ENCODE data around the gene RESF1. TPM values are rescaled to one million over a fixed set of nuclear protein-coding genes. Genes with fewer than 3 reads are reported as not detected.
A peak's percentile ranks its signal among the peaks of the same experiment; 100 is the strongest.

Gene RESF1
- total RNA-seq: 10 to 100 TPM; 90.5 to 90.9 TPM
- polyA plus RNA-seq: 313 TPM

DNA sequence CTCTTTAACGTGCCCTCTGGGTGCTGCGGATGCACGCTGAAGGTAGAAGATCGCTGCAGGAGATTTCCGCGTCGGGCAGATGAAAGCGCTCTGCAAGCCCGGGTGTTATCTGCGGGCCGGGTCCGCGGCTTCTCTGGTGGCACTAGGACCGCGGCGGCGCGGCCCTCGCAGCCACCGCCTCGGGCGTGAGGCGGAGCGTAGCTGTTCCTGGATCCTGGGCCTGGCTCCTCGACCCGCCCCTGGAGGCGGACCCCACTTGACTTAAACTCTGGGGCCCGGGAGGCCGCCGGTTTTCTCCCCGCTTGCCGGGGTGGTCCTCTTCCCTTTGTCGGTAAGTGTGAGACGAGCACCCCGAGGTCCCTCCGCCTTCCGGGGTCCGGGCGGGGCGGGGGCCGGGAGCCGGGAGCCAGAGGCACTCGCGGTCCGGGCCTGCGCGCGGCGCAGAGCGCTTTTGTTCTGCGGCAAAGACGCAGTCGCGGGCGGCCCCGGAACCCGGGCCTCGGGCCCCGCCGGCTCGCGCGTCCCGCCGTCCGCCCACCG is at the start of gene RESF1:
Gene RESF1, plus strand, starts transcription at position 255 of the 540 bp plus-strand sequence. CDS start 21,541 bp downstream, outside the sequence.
- no peaks in the 10 kb centered on the region for H3K9me3 ChIP-seq (ENCODE audit: low read length)
- Mint-ChIP-seq H3K27me3 (no peaks in the 10 kb centered on the region), H3K4me1 (peaks cover 52 to 71% (median 71%) of the 10 kb centered on the region in 3 donors), H3K9me3 (peaks cover 0 to 2% (median 0%) of the 10 kb centered on the region in 5 donors), H3K4me3 (peak within 1 kb of the TSS; percentile 85 to 100 (median 96)), H3K36me3 (peaks cover 33 to 48% (median 37%) of the 10 kb centered on the region in 3 donors), H3K27ac (peak within 1 kb of the TSS; percentile 90 to 98 (median 96))
- ChIA-PET POLR2A (interaction anchor here (0.6 to 3.8 kb wide), 18 partner anchors 27 to 633 kb away, joined by 3 to 30 read pairs (median 4); partner anchors contain the start of genes AMN1 and ETFBKMT), CTCF (interaction anchor here (0.6 to 4.7 kb wide), 17 partner anchors 11 to 306 kb away, joined by 3 to 24 read pairs (median 4); no protein-coding TSS in a partner anchor)
- peaks cover 11% of the 10 kb centered on the region for H3K36me3 ChIP-seq (ENCODE audit: insufficient read depth, low read length)
- no peaks in the 10 kb centered on the region for H3K27me3 ChIP-seq (ENCODE audit: insufficient read depth, low read length, poor library complexity, severe bottlenecking)
- peak; percentile 76 to 92 (median 89) for DNase-seq
- H3K27ac ChIP-seq (ENCODE audit: low read depth, low read length): peak within 1 kb of the TSS; percentile 78
- peaks cover 39% of the 10 kb centered on the region for H3K4me1 ChIP-seq (ENCODE audit: insufficient read depth, low read length)
- H3K4me3 ChIP-seq (ENCODE audit: low read length): peak within 1 kb of the TSS; percentile 87

GRCh38 chr12:31914927-31915326 is 44.3 kb upstream of the RESF1 start:
- Histone ChIP-seq H3K27ac (ENCODE audit: low read depth, low read length) (no peak overlapping the region), H3K4me1 (ENCODE audit: insufficient read depth, low read length) (no peaks in the 10 kb centered on the region), H3K36me3 (ENCODE audit: insufficient read depth, low read length) (no peaks in the 10 kb centered on the region), H3K27me3 (ENCODE audit: insufficient read depth, low read length, poor library complexity, severe bottlenecking) (no peaks in the 10 kb centered on the region), H3K9me3 (ENCODE audit: low read length) (peaks cover 6% of the 10 kb centered on the region), H3K4me3 (ENCODE audit: low read length) (no peak overlapping the region)
- no peak overlapping the region for H3K27ac Mint-ChIP-seq
- no peak overlapping the region for H3K4me3 Mint-ChIP-seq
- peaks cover 1 to 25% (median 11%) of the 10 kb centered on the region in 3 donors for H3K36me3 Mint-ChIP-seq
- no peak for DNase-seq
- no peaks in the 10 kb centered on the region for H3K27me3 Mint-ChIP-seq
- peaks cover 0 to 3% (median 0%) of the 10 kb centered on the region in 3 donors for H3K4me1 Mint-ChIP-seq
- CTCF ChIA-PET: interaction anchor here (0.7 kb wide), 1 partner anchor 9 kb away, joined by 3 read pairs; no protein-coding TSS in a partner anchor
- POLR2A ChIA-PET: interaction anchor here (0.7 kb wide), 1 partner anchor 37 kb away, joined by 6 read pairs; no protein-coding TSS in a partner anchor
- H3K9me3 Mint-ChIP-seq: peaks cover 10 to 18% (median 11%) of the 10 kb centered on the region in 5 donors

DNA sequence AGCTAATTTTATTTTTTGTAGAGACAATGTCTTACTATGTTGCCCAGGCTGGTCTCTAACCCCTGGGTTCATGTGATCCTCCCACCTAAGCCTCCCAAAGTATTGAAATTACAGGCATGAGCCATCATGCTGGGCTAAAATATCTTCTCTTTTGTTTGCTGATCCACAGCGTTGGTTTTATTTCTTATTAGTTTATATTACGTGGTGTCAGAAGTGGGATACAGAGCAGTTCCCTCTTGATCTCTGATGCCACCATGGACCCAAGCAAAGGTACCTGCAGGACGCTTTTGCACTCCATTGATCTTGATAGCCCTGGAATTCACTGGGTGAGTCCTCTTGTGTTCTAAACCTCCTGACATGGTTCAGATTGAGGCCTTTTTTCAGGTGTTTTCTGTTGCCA is 43.8 kb upstream of the RESF1 start:
- Histone ChIP-seq H3K9me3 (ENCODE audit: low read length) (peaks cover 6% of the 10 kb centered on the region), H3K4me3 (ENCODE audit: low read length) (no peak overlapping the region), H3K36me3 (ENCODE audit: insufficient read depth, low read length) (no peaks in the 10 kb centered on the region), H3K27ac (ENCODE audit: low read depth, low read length) (no peak overlapping the region), H3K27me3 (ENCODE audit: insufficient read depth, low read length, poor library complexity, severe bottlenecking) (no peaks in the 10 kb centered on the region), H3K4me1 (ENCODE audit: insufficient read depth, low read length) (no peaks in the 10 kb centered on the region)
- peaks cover 0 to 3% (median 0%) of the 10 kb centered on the region in 3 donors for H3K4me1 Mint-ChIP-seq
- H3K27me3 Mint-ChIP-seq: no peaks in the 10 kb centered on the region
- no peak for DNase-seq
- H3K9me3 Mint-ChIP-seq: peaks cover 8 to 18% (median 11%) of the 10 kb centered on the region in 5 donors
- H3K36me3 Mint-ChIP-seq: peaks cover 1 to 25% (median 11%) of the 10 kb centered on the region in 3 donors
- POLR2A ChIA-PET: no interaction called here
- CTCF ChIA-PET: no interaction called here
- no peak overlapping the region for H3K4me3 Mint-ChIP-seq
- no peak overlapping the region for H3K27ac Mint-ChIP-seq

GRCh38 chr12:31922341-31923062 is 36.7 kb upstream of the RESF1 start:
- Mint-ChIP-seq H3K36me3 (peaks cover 6 to 28% (median 8%) of the 10 kb centered on the region in 3 donors), H3K27ac (peak overlapping the region in 1 of 8 donors; percentile 60), H3K4me3 (peak overlapping the region in 1 of 7 donors; percentile 15), H3K27me3 (no peaks in the 10 kb centered on the region), H3K4me1 (peaks cover 2 to 4% (median 3%) of the 10 kb centered on the region in 3 donors), H3K9me3 (peaks cover 7 to 31% (median 21%) of the 10 kb centered on the region in 5 donors)
- CTCF ChIA-PET: interaction anchor here (3.3 kb wide), 1 partner anchor 10 kb away, joined by 13 read pairs; no protein-coding TSS in a partner anchor
- no peak for DNase-seq
- H3K4me3 ChIP-seq (ENCODE audit: low read length): no peak overlapping the region
- no peaks in the 10 kb centered on the region for H3K27me3 ChIP-seq (ENCODE audit: insufficient read depth, low read length, poor library complexity, severe bottlenecking)
- H3K4me1 ChIP-seq (ENCODE audit: insufficient read depth, low read length): peaks cover 3% of the 10 kb centered on the region
- H3K27ac ChIP-seq (ENCODE audit: low read depth, low read length): no peak overlapping the region
- H3K9me3 ChIP-seq (ENCODE audit: low read length): peaks cover 15% of the 10 kb centered on the region
- POLR2A ChIA-PET: interaction anchor here (0.8 kb wide), 1 partner anchor 11 kb away, joined by 3 read pairs; no protein-coding TSS in a partner anchor
- H3K36me3 ChIP-seq (ENCODE audit: insufficient read depth, low read length): no peaks in the 10 kb centered on the region

DNA sequence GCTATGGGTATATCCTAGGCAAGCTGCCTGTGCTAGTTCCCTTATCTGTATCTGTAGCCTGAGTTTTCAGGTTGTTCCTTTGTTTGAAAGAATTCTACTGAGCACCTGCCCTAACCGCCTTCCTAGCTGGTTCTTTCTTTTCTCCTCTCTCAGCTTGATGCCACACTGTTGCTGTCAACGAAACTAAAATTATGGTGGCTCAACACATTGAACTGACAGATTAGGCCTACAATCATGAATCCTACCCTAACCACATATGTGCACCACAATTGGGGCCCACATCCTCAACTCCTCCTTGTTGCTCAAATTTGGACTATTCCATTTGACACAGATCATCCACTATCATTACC is 36.2 kb upstream of the RESF1 start:
- DNase-seq: no peak
- Histone ChIP-seq H3K9me3 (ENCODE audit: low read length) (peaks cover 15% of the 10 kb centered on the region), H3K4me3 (ENCODE audit: low read length) (no peak overlapping the region), H3K36me3 (ENCODE audit: insufficient read depth, low read length) (no peaks in the 10 kb centered on the region), H3K27ac (ENCODE audit: low read depth, low read length) (no peak overlapping the region), H3K27me3 (ENCODE audit: insufficient read depth, low read length, poor library complexity, severe bottlenecking) (no peaks in the 10 kb centered on the region), H3K4me1 (ENCODE audit: insufficient read depth, low read length) (peaks cover 8% of the 10 kb centered on the region)
- Mint-ChIP-seq H3K36me3 (peaks cover 7 to 25% (median 8%) of the 10 kb centered on the region in 3 donors), H3K9me3 (peaks cover 7 to 32% (median 21%) of the 10 kb centered on the region in 5 donors), H3K27me3 (no peaks in the 10 kb centered on the region), H3K4me3 (peak overlapping the region in 1 of 7 donors; percentile 15), H3K4me1 (peaks cover 6 to 9% (median 8%) of the 10 kb centered on the region in 3 donors), H3K27ac (peak overlapping the region in 3 of 8 donors; percentile 7 to 82 (median 58))
- ChIA-PET CTCF (interaction anchor here (1.2 to 3.3 kb wide), 2 partner anchors 9 to 11 kb away, joined by 4 to 13 read pairs; no protein-coding TSS in a partner anchor), POLR2A (interaction anchor here (0.5 to 0.8 kb wide), 2 partner anchors 11 to 31 kb away, joined by 3 to 5 read pairs; no protein-coding TSS in a partner anchor)

DNA sequence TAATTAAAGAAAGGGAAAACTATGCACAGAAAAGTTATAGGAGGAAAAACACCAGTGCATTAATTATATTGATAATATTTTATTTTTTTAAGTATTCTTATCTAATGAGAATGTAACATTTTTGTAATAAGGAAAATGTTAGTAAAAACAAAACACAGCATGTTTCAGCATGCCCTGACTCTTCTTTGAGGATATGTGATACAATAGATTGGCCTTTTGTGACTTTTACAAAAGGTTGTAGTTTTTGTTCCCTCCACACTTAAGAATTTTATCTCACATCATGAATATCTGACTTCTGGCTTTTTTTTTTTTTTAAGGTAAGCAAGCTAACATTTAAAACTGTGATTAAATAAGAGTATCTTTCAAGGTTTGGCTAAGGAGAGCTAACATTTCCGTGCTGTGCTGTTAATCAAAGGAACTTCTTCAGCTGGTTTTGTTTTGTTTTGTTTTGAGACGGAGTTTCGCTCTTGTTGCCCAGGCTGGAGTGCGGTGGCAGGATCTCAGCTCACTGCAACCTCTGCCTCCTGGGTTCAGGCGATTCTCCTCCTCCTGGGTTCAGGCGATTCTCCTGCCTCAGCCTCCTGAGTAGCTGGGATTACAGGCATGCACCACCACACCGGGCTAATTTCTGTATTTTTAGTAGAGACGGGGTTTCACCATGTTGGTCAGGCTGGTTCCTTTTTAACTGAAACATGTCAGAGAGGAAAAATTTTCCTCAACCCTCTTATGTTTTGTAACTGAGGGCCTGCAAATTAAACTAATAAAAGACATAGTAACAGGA is 30.8 kb upstream of the RESF1 start:
- POLR2A ChIA-PET: interaction anchor here (0.6 to 1.1 kb wide), 6 partner anchors 30 to 371 kb away, joined by 3 to 12 read pairs (median 6); no protein-coding TSS in a partner anchor
- peaks cover 57 to 62% (median 62%) of the 10 kb centered on the region in 3 donors for H3K4me1 Mint-ChIP-seq

GRCh38 chr12:31929027-31929526 is 30.1 kb upstream of the RESF1 start:
- Mint-ChIP-seq H3K4me1 (peaks cover 61 to 69% (median 68%) of the 10 kb centered on the region in 3 donors), H3K27ac (peak overlapping the region; percentile 82 to 98 (median 97)), H3K36me3 (peaks cover 0 to 11% (median 3%) of the 10 kb centered on the region in 3 donors), H3K27me3 (no peaks in the 10 kb centered on the region), H3K4me3 (peak overlapping the region; percentile 72 to 94 (median 89)), H3K9me3 (peaks cover 0 to 10% (median 3%) of the 10 kb centered on the region in 5 donors)
- no peak for DNase-seq
- Histone ChIP-seq H3K4me1 (ENCODE audit: insufficient read depth, low read length) (peaks cover 53% of the 10 kb centered on the region), H3K27ac (ENCODE audit: low read depth, low read length) (no peak overlapping the region), H3K9me3 (ENCODE audit: low read length) (no peaks in the 10 kb centered on the region), H3K4me3 (ENCODE audit: low read length) (peak overlapping the region; percentile 12), H3K36me3 (ENCODE audit: insufficient read depth, low read length) (no peaks in the 10 kb centered on the region), H3K27me3 (ENCODE audit: insufficient read depth, low read length, poor library complexity, severe bottlenecking) (no peaks in the 10 kb centered on the region)
- POLR2A ChIA-PET: interaction anchor here (0.6 to 1.1 kb wide), 5 partner anchors 31 to 372 kb away, joined by 3 to 12 read pairs (median 7); no protein-coding TSS in a partner anchor
- CTCF ChIA-PET: interaction anchor here (0.9 to 1.5 kb wide), 4 partner anchors 25 to 39 kb away, joined by 3 to 4 read pairs (median 3); partner anchors contain the start of gene RESF1

More for the DNA sequence above, 30.8 kb upstream of the RESF1 start:
- no peaks in the 10 kb centered on the region for H3K36me3 ChIP-seq (ENCODE audit: insufficient read depth, low read length)
- no peak overlapping the region for H3K27ac ChIP-seq (ENCODE audit: low read depth, low read length)
- no peaks in the 10 kb centered on the region for H3K27me3 ChIP-seq (ENCODE audit: insufficient read depth, low read length, poor library complexity, severe bottlenecking)
- peak in 3 of 5 donors; percentile 34 to 58 (median 56) for DNase-seq
- peaks cover 0 to 17% (median 3%) of the 10 kb centered on the region in 3 donors for H3K36me3 Mint-ChIP-seq
- H3K4me3 ChIP-seq (ENCODE audit: low read length): no peak overlapping the region
- H3K9me3 Mint-ChIP-seq: peaks cover 1 to 16% (median 9%) of the 10 kb centered on the region in 5 donors
- peaks cover 53% of the 10 kb centered on the region for H3K4me1 ChIP-seq (ENCODE audit: insufficient read depth, low read length)
- peak overlapping the region; percentile 82 to 98 (median 97) for H3K27ac Mint-ChIP-seq
- H3K27me3 Mint-ChIP-seq: no peaks in the 10 kb centered on the region
- H3K9me3 ChIP-seq (ENCODE audit: low read length): peaks cover 3% of the 10 kb centered on the region
- CTCF ChIA-PET: interaction anchor here (0.9 to 1.5 kb wide), 4 partner anchors 25 to 38 kb away, joined by 3 to 4 read pairs (median 3); partner anchors contain the start of gene RESF1
- peak overlapping the region; percentile 72 to 94 (median 89) for H3K4me3 Mint-ChIP-seq
